ENCODE data around the gene FBN2.

Gene FBN2

GRCh38 chr5:128409166-128409800, 128.8 kb downstream of the FBN2 start (continued):
- no peak for TF ChIP-seq ZFP3 (CRISPR knock-in tag; IDR thresholded peaks at IDR 0.05)

- TF ChIP-seq POU6F1 (CRISPR knock-in tag; IDR thresholded peaks at IDR 0.05; ENCODE audit: borderline replicate concordance, low read depth) (no peak), ISL1 (CRISPR knock-in tag; IDR thresholded peaks at IDR 0.05) (no peak), CREB5 (CRISPR knock-in tag; IDR thresholded peaks at IDR 0.05; ENCODE audit: low read depth) (no peak), ZFP3 (CRISPR knock-in tag; IDR thresholded peaks at IDR 0.05) (no peak), TOX (CRISPR knock-in tag; IDR thresholded peaks at IDR 0.05; ENCODE audit: borderline replicate concordance) (no peak), TCF4 (CRISPR knock-in tag; IDR thresholded peaks at IDR 0.05; ENCODE audit: borderline replicate concordance) (no peak), PPARA (CRISPR knock-in tag; IDR thresholded peaks at IDR 0.05; ENCODE audit: borderline replicate concordance) (no peak), TSHZ2 (CRISPR knock-in tag; IDR thresholded peaks at IDR 0.05) (no peak), ZNF70 (CRISPR knock-in tag; IDR thresholded peaks at IDR 0.05) (no peak), CSRNP3 (CRISPR knock-in tag; IDR thresholded peaks at IDR 0.05) (no peak), GLIS3 (CRISPR knock-in tag; IDR thresholded peaks at IDR 0.05) (no peak), RARB (CRISPR knock-in tag; IDR thresholded peaks at IDR 0.05) (no peak), ESRRG (CRISPR knock-in tag; IDR thresholded peaks at IDR 0.05) (no peak), SNAI2 (CRISPR knock-in tag; IDR thresholded peaks at IDR 0.05) (no peak), OSR1 (CRISPR knock-in tag; IDR thresholded peaks at IDR 0.05) (no peak), ZNF8 (CRISPR knock-in tag; IDR thresholded peaks at IDR 0.05) (no peak)
- ATAC-seq: no peak
Observed at GRCh38 chr5:128408622-128409021, 129.4 kb downstream of the FBN2 start.

GRCh38 chr5:128407944-128408343, 130.1 kb downstream of the FBN2 start:
- ATAC-seq: no peak
- TF ChIP-seq CREB5 (CRISPR knock-in tag; IDR thresholded peaks at IDR 0.05; ENCODE audit: low read depth) (no peak), POU6F1 (CRISPR knock-in tag; IDR thresholded peaks at IDR 0.05; ENCODE audit: borderline replicate concordance, low read depth) (no peak), TSHZ2 (CRISPR knock-in tag; IDR thresholded peaks at IDR 0.05) (no peak), SNAI2 (CRISPR knock-in tag; IDR thresholded peaks at IDR 0.05) (no peak), ZNF565 (CRISPR knock-in tag; conservative IDR thresholded peaks at IDR 0.05; ENCODE audit: low read depth) (no peak), OSR1 (CRISPR knock-in tag; IDR thresholded peaks at IDR 0.05) (no peak)

Data from SK-N-SH treated with all-trans-retinoic acid at 6 μM for 48 hours (cell line).